Measurements from ENCODE around the gene RANBP2.
"Not testable (repeated sequence)": the region's sequence is repeated elsewhere in the genome, so short reads cannot be mapped to it uniquely, and the experiment has no call there.

RANBP2 gene

GRCh38 chr2:108701806-108702205, 17.5 kb upstream of the RANBP2 start:
- Histone ChIP-seq H3K4me1 (ENCODE audit: control insufficient read depth in 1 of 2, insufficient read depth in 2 of 2, low read length in 2 of 2) (no peaks in the 10 kb centered on the region), H3K27ac (ENCODE audit: low read length) (no peak overlapping the region), H3K27me3 (ENCODE audit: low read depth, low read length) (no peaks in the 10 kb centered on the region), H3K36me3 (ENCODE audit: control insufficient read depth in 1 of 2, insufficient read depth in 2 of 2, low read length in 2 of 2) (no peaks in the 10 kb centered on the region), H3K9me3 (ENCODE audit: control insufficient read depth in 1 of 2, low read length in 2 of 2) (no peaks in the 10 kb centered on the region), H3K4me3 (ENCODE audit: low read depth in 1 of 2, low read length in 2 of 2) (no peak overlapping the region)

GRCh38 chr2:108704871-108705270, 14.4 kb upstream of the RANBP2 start:
- H3K9me3 ChIP-seq (ENCODE audit: control insufficient read depth in 1 of 2, low read length in 2 of 2), result peaks cover 0 to 6% of the 10 kb centered on the region in 2 donors
- no peaks in the 10 kb centered on the region for H3K27me3 ChIP-seq (ENCODE audit: low read depth, low read length)
- no peak overlapping the region for H3K4me3 ChIP-seq (ENCODE audit: low read depth in 1 of 2, low read length in 2 of 2)
- H3K27ac ChIP-seq (ENCODE audit: low read length), result no peak overlapping the region
- no peaks in the 10 kb centered on the region for H3K36me3 ChIP-seq (ENCODE audit: control insufficient read depth in 1 of 2, insufficient read depth in 2 of 2, low read length in 2 of 2)
- H3K4me1 ChIP-seq (ENCODE audit: control insufficient read depth in 1 of 2, insufficient read depth in 2 of 2, low read length in 2 of 2), result no peaks in the 10 kb centered on the region

- H3K27ac ChIP-seq (ENCODE audit: low read length), result no peak overlapping the region
- H3K9me3 ChIP-seq (ENCODE audit: control insufficient read depth in 1 of 2, low read length in 2 of 2), result peaks cover 0 to 10% of the 10 kb centered on the region in 2 donors
- no peaks in the 10 kb centered on the region for H3K36me3 ChIP-seq (ENCODE audit: control insufficient read depth in 1 of 2, insufficient read depth in 2 of 2, low read length in 2 of 2)
- H3K27me3 ChIP-seq (ENCODE audit: low read depth, low read length), result no peaks in the 10 kb centered on the region
- no peaks in the 10 kb centered on the region for H3K4me1 ChIP-seq (ENCODE audit: control insufficient read depth in 1 of 2, insufficient read depth in 2 of 2, low read length in 2 of 2)
- no peak overlapping the region for H3K4me3 ChIP-seq (ENCODE audit: low read depth in 1 of 2, low read length in 2 of 2)
These were observed 12.0 kb upstream of the RANBP2 start for GRCh38 chr2:108707300-108707699.

DNA sequence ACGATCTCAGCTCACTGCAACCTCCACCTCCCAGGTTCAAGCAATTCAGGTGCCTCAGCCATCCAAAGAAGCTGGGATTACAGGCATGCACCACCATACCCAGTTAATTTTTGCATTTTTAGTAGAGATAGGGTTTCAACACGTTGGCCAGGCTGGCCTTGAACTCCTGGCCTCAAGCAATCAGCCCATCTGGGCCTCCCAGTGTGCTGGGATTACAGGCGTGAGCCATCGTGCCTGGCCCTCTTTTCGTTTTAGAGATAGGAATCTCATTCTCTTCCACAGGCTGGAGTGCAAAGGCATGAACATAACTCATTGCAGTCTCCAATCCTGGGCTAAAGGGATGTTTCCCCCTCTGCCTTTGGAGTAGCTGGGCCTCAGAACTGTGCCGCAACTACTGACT, 2.3 kb upstream of the RANBP2 start:
- not testable (repeated sequence) for H3K9me3 ChIP-seq (ENCODE audit: control insufficient read depth in 1 of 2, low read length in 2 of 2); H3K27me3 ChIP-seq (ENCODE audit: low read depth, low read length); H3K27ac ChIP-seq (ENCODE audit: low read length); H3K4me1 ChIP-seq (ENCODE audit: control insufficient read depth in 1 of 2, insufficient read depth in 2 of 2, low read length in 2 of 2); H3K36me3 ChIP-seq (ENCODE audit: control insufficient read depth in 1 of 2, insufficient read depth in 2 of 2, low read length in 2 of 2); H3K4me3 ChIP-seq (ENCODE audit: low read depth in 1 of 2, low read length in 2 of 2)

DNA sequence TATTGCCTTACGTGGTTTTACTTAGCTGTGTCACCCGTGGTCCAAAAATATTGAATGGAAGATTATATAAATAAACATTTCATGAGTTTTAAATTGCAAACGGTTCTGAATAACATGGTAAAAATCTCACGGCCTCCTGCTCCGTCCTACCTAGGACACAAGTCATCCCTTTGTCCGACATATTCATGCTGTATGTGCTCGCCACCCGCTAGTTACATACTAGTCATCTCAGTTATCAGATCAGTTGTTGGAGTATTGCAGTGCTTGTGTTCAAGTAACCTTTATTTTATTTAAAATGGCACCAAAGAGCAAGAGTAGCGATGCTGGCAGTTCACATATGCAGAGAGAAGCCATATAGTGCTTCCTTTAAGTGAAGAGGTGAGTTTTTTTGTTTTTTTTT, 6.8 kb downstream of the RANBP2 start:
- H3K27ac ChIP-seq (ENCODE audit: low read length); H3K4me3 ChIP-seq (ENCODE audit: low read depth in 1 of 2, low read length in 2 of 2); H3K27me3 ChIP-seq (ENCODE audit: low read depth, low read length); H3K9me3 ChIP-seq (ENCODE audit: control insufficient read depth in 1 of 2, low read length in 2 of 2); H3K4me1 ChIP-seq (ENCODE audit: control insufficient read depth in 1 of 2, insufficient read depth in 2 of 2, low read length in 2 of 2); H3K36me3 ChIP-seq (ENCODE audit: control insufficient read depth in 1 of 2, insufficient read depth in 2 of 2, low read length in 2 of 2): not testable (repeated sequence)

DNA sequence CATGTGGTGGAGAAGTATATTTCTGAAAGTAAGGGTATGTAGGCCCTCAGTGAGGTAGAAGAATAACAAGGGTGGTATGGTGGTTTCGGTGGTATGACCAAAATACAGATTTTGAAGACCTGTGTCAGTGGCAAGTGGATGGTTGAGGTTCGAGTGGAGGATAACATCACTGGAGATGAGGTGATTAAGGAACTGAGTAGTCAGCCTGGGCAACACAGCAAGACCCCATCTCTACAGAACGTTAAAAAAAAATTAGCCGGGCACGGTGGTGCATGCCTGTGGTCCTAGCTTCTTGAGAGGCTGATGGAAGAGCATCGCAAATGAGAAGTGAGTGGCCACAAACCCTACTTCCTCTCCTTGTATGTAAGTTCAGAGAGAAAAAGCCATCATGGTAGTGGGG, 15.4 kb downstream of the RANBP2 start:
- H3K36me3 ChIP-seq (ENCODE audit: control insufficient read depth in 1 of 2, insufficient read depth in 2 of 2, low read length in 2 of 2), result peaks cover 0 to 15% of the 10 kb centered on the region in 2 donors
- H3K4me3 ChIP-seq (ENCODE audit: low read depth in 1 of 2, low read length in 2 of 2); H3K4me1 ChIP-seq (ENCODE audit: control insufficient read depth in 1 of 2, insufficient read depth in 2 of 2, low read length in 2 of 2); H3K27me3 ChIP-seq (ENCODE audit: low read depth, low read length); H3K27ac ChIP-seq (ENCODE audit: low read length); H3K9me3 ChIP-seq (ENCODE audit: control insufficient read depth in 1 of 2, low read length in 2 of 2): not testable (repeated sequence)

GRCh38 chr2:108757973-108758372, 38.7 kb downstream of the RANBP2 start:
- H3K36me3 ChIP-seq (ENCODE audit: control insufficient read depth in 1 of 2, insufficient read depth in 2 of 2, low read length in 2 of 2), result peaks cover 3 to 14% of the 10 kb centered on the region in 2 donors
- not testable (repeated sequence) for H3K4me3 ChIP-seq (ENCODE audit: low read depth in 1 of 2, low read length in 2 of 2); H3K27ac ChIP-seq (ENCODE audit: low read length); H3K27me3 ChIP-seq (ENCODE audit: low read depth, low read length); H3K4me1 ChIP-seq (ENCODE audit: control insufficient read depth in 1 of 2, insufficient read depth in 2 of 2, low read length in 2 of 2); H3K9me3 ChIP-seq (ENCODE audit: control insufficient read depth in 1 of 2, low read length in 2 of 2)

- not testable (repeated sequence) for H3K9me3 ChIP-seq (ENCODE audit: control insufficient read depth in 1 of 2, low read length in 2 of 2); H3K27me3 ChIP-seq (ENCODE audit: low read depth, low read length); H3K4me1 ChIP-seq (ENCODE audit: control insufficient read depth in 1 of 2, insufficient read depth in 2 of 2, low read length in 2 of 2); H3K27ac ChIP-seq (ENCODE audit: low read length); H3K4me3 ChIP-seq (ENCODE audit: low read depth in 1 of 2, low read length in 2 of 2)
- H3K36me3 ChIP-seq (ENCODE audit: control insufficient read depth in 1 of 2, insufficient read depth in 2 of 2, low read length in 2 of 2), result peaks cover 25 to 31% of the 10 kb centered on the region in 2 donors
These were observed 43.3 kb downstream of the RANBP2 start for GRCh38 chr2:108762618-108763017.

DNA sequence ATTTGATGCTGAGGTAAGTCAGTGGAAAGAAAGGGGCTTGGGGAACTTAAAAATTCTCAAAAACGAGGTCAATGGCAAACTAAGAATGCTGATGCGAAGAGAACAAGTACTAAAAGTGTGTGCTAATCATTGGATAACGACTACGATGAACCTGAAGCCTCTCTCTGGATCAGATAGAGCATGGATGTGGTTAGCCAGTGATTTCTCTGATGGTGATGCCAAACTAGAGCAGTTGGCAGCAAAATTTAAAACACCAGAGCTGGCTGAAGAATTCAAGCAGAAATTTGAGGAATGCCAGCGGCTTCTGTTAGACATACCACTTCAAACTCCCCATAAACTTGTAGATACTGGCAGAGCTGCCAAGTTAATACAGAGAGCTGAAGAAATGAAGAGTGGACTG, 47.4 kb downstream of the RANBP2 start:
- not testable (repeated sequence) for H3K27ac ChIP-seq (ENCODE audit: low read length); H3K27me3 ChIP-seq (ENCODE audit: low read depth, low read length); H3K4me1 ChIP-seq (ENCODE audit: control insufficient read depth in 1 of 2, insufficient read depth in 2 of 2, low read length in 2 of 2); H3K9me3 ChIP-seq (ENCODE audit: control insufficient read depth in 1 of 2, low read length in 2 of 2); H3K4me3 ChIP-seq (ENCODE audit: low read depth in 1 of 2, low read length in 2 of 2)
- H3K36me3 ChIP-seq (ENCODE audit: control insufficient read depth in 1 of 2, insufficient read depth in 2 of 2, low read length in 2 of 2), result peaks cover 28 to 33% of the 10 kb centered on the region in 2 donors

- H3K4me1 ChIP-seq (ENCODE audit: control insufficient read depth in 1 of 2, insufficient read depth in 2 of 2, low read length in 2 of 2); H3K4me3 ChIP-seq (ENCODE audit: low read depth in 1 of 2, low read length in 2 of 2); H3K9me3 ChIP-seq (ENCODE audit: control insufficient read depth in 1 of 2, low read length in 2 of 2); H3K27ac ChIP-seq (ENCODE audit: low read length); H3K27me3 ChIP-seq (ENCODE audit: low read depth, low read length): not testable (repeated sequence)
- H3K36me3 ChIP-seq (ENCODE audit: control insufficient read depth in 1 of 2, insufficient read depth in 2 of 2, low read length in 2 of 2), result peaks cover 36 to 42% of the 10 kb centered on the region in 2 donors
These were observed 48.6 kb downstream of the RANBP2 start for GRCh38 chr2:108767859-108768258.

GRCh38 chr2:108776475-108776874, 57.2 kb downstream of the RANBP2 start:
- H3K27ac ChIP-seq (ENCODE audit: low read length), result no peak overlapping the region
- no peaks in the 10 kb centered on the region for H3K9me3 ChIP-seq (ENCODE audit: control insufficient read depth in 1 of 2, low read length in 2 of 2)
- H3K27me3 ChIP-seq (ENCODE audit: low read depth, low read length), result no peaks in the 10 kb centered on the region
- H3K4me3 ChIP-seq (ENCODE audit: low read depth in 1 of 2, low read length in 2 of 2), result no peak overlapping the region
- H3K4me1 ChIP-seq (ENCODE audit: control insufficient read depth in 1 of 2, insufficient read depth in 2 of 2, low read length in 2 of 2), result no peaks in the 10 kb centered on the region
- peaks cover 47 to 58% of the 10 kb centered on the region in 2 donors for H3K36me3 ChIP-seq (ENCODE audit: control insufficient read depth in 1 of 2, insufficient read depth in 2 of 2, low read length in 2 of 2)

DNA sequence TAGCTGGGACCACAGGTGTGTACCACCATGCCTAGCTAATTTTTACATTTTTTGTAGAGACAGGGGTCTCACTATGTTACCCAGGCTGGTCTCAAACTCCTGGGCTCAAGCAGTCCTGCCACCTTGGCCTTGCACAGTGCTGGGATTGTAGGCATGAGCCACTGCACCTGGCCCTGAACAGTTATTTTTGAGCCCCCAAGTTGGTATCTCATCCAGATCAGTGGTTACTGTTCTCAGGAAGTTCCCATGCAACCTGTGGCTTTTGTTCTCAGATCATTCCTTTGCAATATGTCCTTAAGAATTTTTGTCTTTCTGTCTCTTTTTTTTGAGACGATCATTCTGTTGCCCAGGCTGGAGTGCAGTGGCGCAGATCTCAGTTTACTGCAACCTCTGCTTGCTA, 59.6 kb downstream of the RANBP2 start:
- Histone ChIP-seq H3K4me1 (ENCODE audit: control insufficient read depth in 1 of 2, insufficient read depth in 2 of 2, low read length in 2 of 2) (no peaks in the 10 kb centered on the region), H3K36me3 (ENCODE audit: control insufficient read depth in 1 of 2, insufficient read depth in 2 of 2, low read length in 2 of 2) (peaks cover 45 to 54% of the 10 kb centered on the region in 2 donors), H3K9me3 (ENCODE audit: control insufficient read depth in 1 of 2, low read length in 2 of 2) (no peaks in the 10 kb centered on the region), H3K27me3 (ENCODE audit: low read depth, low read length) (no peaks in the 10 kb centered on the region), H3K27ac (ENCODE audit: low read length) (no peak overlapping the region), H3K4me3 (ENCODE audit: low read depth in 1 of 2, low read length in 2 of 2) (no peak overlapping the region)
